Muscle layer of colon (tissue), 2 donors: ENCODE data around the gene CDH26.

Experiments
- H3K27ac ChIP-seq: one replicate; pipeline ENCODE4 v1.7.0; 2013; ENCODE audit warnings: low read depth, mild to moderate bottlenecking, low read length, moderate library complexity
- H3K27me3 ChIP-seq, 2 donors: one replicate each; pipeline ENCODE4 v1.7.0; 2013; ENCODE audit warnings: low read length in 2 of 2, mild to moderate bottlenecking in 2 of 2; ENCODE audit not compliant: insufficient read depth in 2 of 2, control insufficient read depth in 1 of 2
- H3K36me3 ChIP-seq: one replicate; pipeline ENCODE4 v1.7.0; 2013; ENCODE audit warnings: mild to moderate bottlenecking, low read length; ENCODE audit not compliant: insufficient read depth
- H3K4me1 ChIP-seq: one replicate; pipeline ENCODE4 v1.7.0; 2013; ENCODE audit warnings: mild to moderate bottlenecking, low read length; ENCODE audit not compliant: insufficient read depth
- H3K4me3 ChIP-seq, 2 donors: one replicate each; pipeline ENCODE4 v1.7.0; 2013; ENCODE audit warnings: low read length in 2 of 2, low read depth in 1 of 2, mild to moderate bottlenecking in 1 of 2, moderate library complexity in 1 of 2
- H3K9ac ChIP-seq: one replicate; pipeline ENCODE4 v1.7.0; 2013; ENCODE audit warnings: low read length
- H3K9me3 ChIP-seq: one replicate; pipeline ENCODE4 v1.7.0; 2013; ENCODE audit warnings: mild to moderate bottlenecking, low read length
- donor health status: abdominal sarcoma.
- donor health status: Adenocarcinoma of cecum.

Gene CDH26

GRCh38 chr20:59987135-59987534 lies 28.9 kb downstream of the CDH26 start:
- H3K4me3 ChIP-seq, result no peak overlapping the region
- no peaks in the 10 kb centered on the region for H3K4me1 ChIP-seq
- no peaks in the 10 kb centered on the region for H3K36me3 ChIP-seq
- no peaks in the 10 kb centered on the region for H3K9me3 ChIP-seq
- no peaks in the 10 kb centered on the region for H3K27me3 ChIP-seq
- H3K9ac ChIP-seq, result no peak overlapping the region
- no peak overlapping the region for H3K27ac ChIP-seq

GRCh38 chr20:59988141-59988540 lies 29.9 kb downstream of the CDH26 start:
- H3K4me3 ChIP-seq, result no peak overlapping the region
- H3K27me3 ChIP-seq, result no peaks in the 10 kb centered on the region
- no peaks in the 10 kb centered on the region for H3K9me3 ChIP-seq
- no peak overlapping the region for H3K9ac ChIP-seq
- no peak overlapping the region for H3K27ac ChIP-seq
- no peaks in the 10 kb centered on the region for H3K36me3 ChIP-seq
- no peaks in the 10 kb centered on the region for H3K4me1 ChIP-seq

GRCh38 chr20:59992526-59993084 lies 34.4 kb downstream of the CDH26 start:
- H3K36me3 ChIP-seq, result no peaks in the 10 kb centered on the region
- H3K4me1 ChIP-seq, result peaks cover 5% of the 10 kb centered on the region
- H3K9ac ChIP-seq, result no peak overlapping the region
- H3K4me3 ChIP-seq, result no peak overlapping the region
- H3K9me3 ChIP-seq, result no peaks in the 10 kb centered on the region
- H3K27me3 ChIP-seq, result no peaks in the 10 kb centered on the region
- H3K27ac ChIP-seq, result no peak overlapping the region

- peak overlapping the region in 1 of 2 donors; percentile 26 for H3K4me3 ChIP-seq
- H3K9ac ChIP-seq, result no peak overlapping the region
- no peak overlapping the region for H3K27ac ChIP-seq
- no peaks in the 10 kb centered on the region for H3K9me3 ChIP-seq
- H3K27me3 ChIP-seq, result no peaks in the 10 kb centered on the region
- H3K36me3 ChIP-seq, result no peaks in the 10 kb centered on the region
- peaks cover 5% of the 10 kb centered on the region for H3K4me1 ChIP-seq
These were observed 35.7 kb downstream of the CDH26 start for GRCh38 chr20:59993736-59994430.

GRCh38 chr20:59994697-59995122 lies 36.5 kb downstream of the CDH26 start:
- H3K27me3 ChIP-seq, result no peaks in the 10 kb centered on the region
- peak overlapping the region in 1 of 2 donors; percentile 26 for H3K4me3 ChIP-seq
- no peaks in the 10 kb centered on the region for H3K36me3 ChIP-seq
- no peak overlapping the region for H3K9ac ChIP-seq
- H3K27ac ChIP-seq, result no peak overlapping the region
- H3K4me1 ChIP-seq, result peaks cover 5% of the 10 kb centered on the region
- no peaks in the 10 kb centered on the region for H3K9me3 ChIP-seq

- peaks cover 5% of the 10 kb centered on the region for H3K4me1 ChIP-seq
- no peak overlapping the region for H3K9ac ChIP-seq
- no peaks in the 10 kb centered on the region for H3K36me3 ChIP-seq
- H3K4me3 ChIP-seq, result no peak overlapping the region
- H3K9me3 ChIP-seq, result no peaks in the 10 kb centered on the region
- no peaks in the 10 kb centered on the region for H3K27me3 ChIP-seq
- no peak overlapping the region for H3K27ac ChIP-seq
These were observed 37.9 kb downstream of the CDH26 start for GRCh38 chr20:59996108-59996507.

- no peak overlapping the region for H3K9ac ChIP-seq
- no peak overlapping the region for H3K27ac ChIP-seq
- H3K9me3 ChIP-seq, result no peaks in the 10 kb centered on the region
- no peaks in the 10 kb centered on the region for H3K36me3 ChIP-seq
- H3K4me1 ChIP-seq, result peaks cover 5% of the 10 kb centered on the region
- H3K4me3 ChIP-seq, result no peak overlapping the region
- no peaks in the 10 kb centered on the region for H3K27me3 ChIP-seq
These were observed 39.7 kb downstream of the CDH26 start for GRCh38 chr20:59997896-59998295.

- Histone ChIP-seq H3K27ac (no peak overlapping the region), H3K9me3 (no peaks in the 10 kb centered on the region), H3K4me1 (peaks cover under 1% of the 10 kb centered on the region), H3K9ac (no peak overlapping the region), H3K4me3 (no peak overlapping the region), H3K27me3 (no peaks in the 10 kb centered on the region), H3K36me3 (no peaks in the 10 kb centered on the region)
These were observed 41.3 kb downstream of the CDH26 start for GRCh38 chr20:59999502-59999901.

- no peak overlapping the region for H3K9ac ChIP-seq
- H3K27ac ChIP-seq, result no peak overlapping the region
- no peak overlapping the region for H3K4me3 ChIP-seq
- no peaks in the 10 kb centered on the region for H3K9me3 ChIP-seq
- no peaks in the 10 kb centered on the region for H3K27me3 ChIP-seq
- H3K36me3 ChIP-seq, result no peaks in the 10 kb centered on the region
- H3K4me1 ChIP-seq, result no peaks in the 10 kb centered on the region
These were observed 42.2 kb downstream of the CDH26 start for GRCh38 chr20:60000271-60001042.

GRCh38 chr20:60001108-60001507 lies 42.9 kb downstream of the CDH26 start:
- H3K27ac ChIP-seq, result no peak overlapping the region
- no peaks in the 10 kb centered on the region for H3K4me1 ChIP-seq
- H3K9me3 ChIP-seq, result no peaks in the 10 kb centered on the region
- no peaks in the 10 kb centered on the region for H3K36me3 ChIP-seq
- H3K27me3 ChIP-seq, result no peaks in the 10 kb centered on the region
- H3K9ac ChIP-seq, result no peak overlapping the region
- H3K4me3 ChIP-seq, result no peak overlapping the region

- no peaks in the 10 kb centered on the region for H3K9me3 ChIP-seq
- no peaks in the 10 kb centered on the region for H3K4me1 ChIP-seq
- H3K36me3 ChIP-seq, result no peaks in the 10 kb centered on the region
- H3K9ac ChIP-seq, result no peak overlapping the region
- no peak overlapping the region for H3K4me3 ChIP-seq
- no peak overlapping the region for H3K27ac ChIP-seq
- H3K27me3 ChIP-seq, result no peaks in the 10 kb centered on the region
These were observed 45.6 kb downstream of the CDH26 start for GRCh38 chr20:60003776-60004175.
